Calu3 (cell line): ENCODE data around the gene KLLN. TPM values are rescaled to one million over a fixed set of nuclear protein-coding genes. Genes with fewer than 3 reads are reported as not detected.
A peak's percentile ranks its signal among the peaks of the same experiment; 100 is the strongest.
"Not testable (repeated sequence)": the region's sequence is repeated elsewhere in the genome, so short reads cannot be mapped to it uniquely, and the experiment has no call there.

Source experiments
- Bru-seq: library from RNA; stranded (reverse); fragments of 400-500 nt; gene quantifications from one replicate; lab custom pipeline; 2021; lab: Mats Ljungman, UMichigan
- BruChase-seq, 2 experiments: library from RNA; stranded (reverse); fragments of 400-500 nt; gene quantifications; one replicate each; lab custom pipeline; 2021; lab: Mats Ljungman, UMichigan
- BruUV-seq: library from RNA; stranded (reverse); fragments of 400-500 nt; replicated peaks from 2 replicates; lab custom pipeline; 2021; lab: Mats Ljungman, UMichigan
- CTCF ChIA-PET: fragments of 300-600 bp; sonication (Branson Sonifier 250); formaldehyde crosslinking; loops from one replicate; lab custom pipeline; 2022; ENCODE audit warnings: antibody characterized with exemption; lab: Charles Lee
- DNase-seq: peaks from one replicate; pipeline ENCODE4 v3.0.0; 2022
- H3K27ac Mint-ChIP-seq: one replicate; pipeline ENCODE4 v1.8.0; 2022; ENCODE audit warnings: mixed read lengths; ENCODE audit not compliant: unreplicated experiment
- H3K27me3 Mint-ChIP-seq: one replicate; pipeline ENCODE4 v1.8.0; 2022; ENCODE audit warnings: mixed read lengths; ENCODE audit not compliant: unreplicated experiment
- H3K36me3 Mint-ChIP-seq: one replicate; pipeline ENCODE4 v1.8.0; 2022; ENCODE audit warnings: mild to moderate bottlenecking, moderate library complexity, mixed read lengths; ENCODE audit not compliant: insufficient read depth, unreplicated experiment
- H3K4me1 Mint-ChIP-seq: one replicate; pipeline ENCODE4 v1.8.0; 2022; ENCODE audit warnings: mild to moderate bottlenecking, low read depth, mixed read lengths; ENCODE audit not compliant: unreplicated experiment
- H3K4me3 Mint-ChIP-seq: one replicate; pipeline ENCODE4 v1.8.0; 2022; ENCODE audit warnings: mild to moderate bottlenecking, low read depth, moderate library complexity, mixed read lengths; ENCODE audit not compliant: unreplicated experiment
- H3K9me3 Mint-ChIP-seq: one replicate; pipeline ENCODE4 v1.8.0; 2022; ENCODE audit warnings: low read depth, mixed read lengths; ENCODE audit not compliant: unreplicated experiment
- intact Hi-C: fragments of 100-400 bp; cut with micrococcal nuclease; formaldehyde crosslinking; loops from one replicate; pipeline ENCODE4 v1.10.0; 2022; ENCODE audit not compliant: unreplicated experiment
- long read RNA-seq: library from polyadenylated mRNA; stranded (forward); transcript quantifications from one replicate; pipeline ENCODE4 v2.0.0, GENCODE V29; 2022
- total RNA-seq: library from RNA; stranded (reverse); gene quantifications from 2 replicates; pipeline ENCODE4 v1.2.3, GENCODE V29; 2022
- TF ChIP-seq, protein P1 (sequence below): fragments of 200-600 bp; IDR thresholded peaks from one replicate; pipeline ENCODE4 v1.8.0; 2022; ENCODE audit warnings: antibody characterized with exemption; ENCODE audit not compliant: unreplicated experiment

KLLN gene, protein sequence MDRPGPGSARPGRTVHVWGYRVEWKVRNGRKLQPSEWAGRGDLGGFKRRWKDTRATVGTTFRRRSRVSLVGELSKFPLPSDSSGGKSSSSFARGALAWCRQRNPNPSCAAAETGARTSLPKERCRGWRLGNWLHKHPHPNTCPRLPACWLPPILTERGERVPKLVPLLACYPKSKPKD
- 0.52 and 0.81 TPM in 2 replicates for total RNA-seq
- Bru-seq, nascent RNA: percentile 23 among the genes with signal in this experiment
- percentile 40 among the genes with signal in this experiment for BruChase-seq, experiment 1, labeled RNA remaining after a 6-hour chase
- BruChase-seq, experiment 2, labeled RNA remaining after a 2-hour chase: percentile 35 among the genes with signal in this experiment
- long read RNA-seq: 0 reads

DNA sequence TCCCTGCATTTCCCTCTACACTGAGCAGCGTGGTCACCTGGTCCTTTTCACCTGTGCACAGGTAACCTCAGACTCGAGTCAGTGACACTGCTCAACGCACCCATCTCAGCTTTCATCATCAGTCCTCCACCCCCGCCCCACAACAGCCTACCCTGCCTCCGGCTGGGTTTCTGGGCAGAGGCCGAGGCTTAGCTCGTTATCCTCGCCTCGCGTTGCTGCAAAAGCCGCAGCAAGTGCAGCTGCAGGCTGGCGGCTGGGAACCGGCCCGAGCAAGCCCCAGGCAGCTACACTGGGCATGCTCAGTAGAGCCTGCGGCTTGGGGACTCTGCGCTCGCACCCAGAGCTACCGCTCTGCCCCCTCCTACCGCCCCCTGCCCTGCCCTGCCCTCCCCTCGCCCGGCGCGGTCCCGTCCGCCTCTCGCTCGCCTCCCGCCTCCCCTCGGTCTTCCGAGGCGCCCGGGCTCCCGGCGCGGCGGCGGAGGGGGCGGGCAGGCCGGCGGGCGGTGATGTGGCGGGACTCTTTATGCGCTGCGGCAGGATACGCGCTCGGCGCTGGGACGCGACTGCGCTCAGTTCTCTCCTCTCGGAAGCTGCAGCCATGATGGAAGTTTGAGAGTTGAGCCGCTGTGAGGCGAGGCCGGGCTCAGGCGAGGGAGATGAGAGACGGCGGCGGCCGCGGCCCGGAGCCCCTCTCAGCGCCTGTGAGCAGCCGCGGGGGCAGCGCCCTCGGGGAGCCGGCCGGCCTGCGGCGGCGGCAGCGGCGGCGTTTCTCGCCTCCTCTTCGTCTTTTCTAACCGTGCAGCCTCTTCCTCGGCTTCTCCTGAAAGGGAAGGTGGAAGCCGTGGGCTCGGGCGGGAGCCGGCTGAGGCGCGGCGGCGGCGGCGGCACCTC lies at the start of gene KLLN, which contains the start of gene PTEN:
Gene KLLN, minus strand, starts transcription at position 481 of the 891 bp plus-strand sequence. CDS start 1,046 bp downstream, outside the sequence.
Gene PTEN, plus strand, starts transcription at position 573 of the 891 bp plus-strand sequence. CDS start 845 bp downstream, outside the sequence.
- DNase-seq: peak; percentile 87
- TF ChIP-seq, protein P1, sequence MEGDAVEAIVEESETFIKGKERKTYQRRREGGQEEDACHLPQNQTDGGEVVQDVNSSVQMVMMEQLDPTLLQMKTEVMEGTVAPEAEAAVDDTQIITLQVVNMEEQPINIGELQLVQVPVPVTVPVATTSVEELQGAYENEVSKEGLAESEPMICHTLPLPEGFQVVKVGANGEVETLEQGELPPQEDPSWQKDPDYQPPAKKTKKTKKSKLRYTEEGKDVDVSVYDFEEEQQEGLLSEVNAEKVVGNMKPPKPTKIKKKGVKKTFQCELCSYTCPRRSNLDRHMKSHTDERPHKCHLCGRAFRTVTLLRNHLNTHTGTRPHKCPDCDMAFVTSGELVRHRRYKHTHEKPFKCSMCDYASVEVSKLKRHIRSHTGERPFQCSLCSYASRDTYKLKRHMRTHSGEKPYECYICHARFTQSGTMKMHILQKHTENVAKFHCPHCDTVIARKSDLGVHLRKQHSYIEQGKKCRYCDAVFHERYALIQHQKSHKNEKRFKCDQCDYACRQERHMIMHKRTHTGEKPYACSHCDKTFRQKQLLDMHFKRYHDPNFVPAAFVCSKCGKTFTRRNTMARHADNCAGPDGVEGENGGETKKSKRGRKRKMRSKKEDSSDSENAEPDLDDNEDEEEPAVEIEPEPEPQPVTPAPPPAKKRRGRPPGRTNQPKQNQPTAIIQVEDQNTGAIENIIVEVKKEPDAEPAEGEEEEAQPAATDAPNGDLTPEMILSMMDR: no peak
- Mint-ChIP-seq H3K27ac (peak within 1 kb of the TSS; percentile 86), H3K27me3 (no peaks in the 10 kb centered on the region), H3K9me3 (no peaks in the 10 kb centered on the region), H3K4me1 (peaks cover 17% of the 10 kb centered on the region), H3K36me3 (peaks cover 48% of the 10 kb centered on the region), H3K4me3 (peak within 1 kb of the TSS; percentile 92)
- BruUV-seq: no TSS peak
- intact Hi-C loops: loop anchor here (5.0 kb wide), 2 partner anchors 249 to 689 kb away; no protein-coding TSS in a partner anchor
- CTCF ChIA-PET: interaction anchor here (1.1 to 1.7 kb wide), 4 partner anchors 24 to 524 kb away, joined by 3 to 5 read pairs (median 4); partner anchors contain the start of gene ATAD1

DNA sequence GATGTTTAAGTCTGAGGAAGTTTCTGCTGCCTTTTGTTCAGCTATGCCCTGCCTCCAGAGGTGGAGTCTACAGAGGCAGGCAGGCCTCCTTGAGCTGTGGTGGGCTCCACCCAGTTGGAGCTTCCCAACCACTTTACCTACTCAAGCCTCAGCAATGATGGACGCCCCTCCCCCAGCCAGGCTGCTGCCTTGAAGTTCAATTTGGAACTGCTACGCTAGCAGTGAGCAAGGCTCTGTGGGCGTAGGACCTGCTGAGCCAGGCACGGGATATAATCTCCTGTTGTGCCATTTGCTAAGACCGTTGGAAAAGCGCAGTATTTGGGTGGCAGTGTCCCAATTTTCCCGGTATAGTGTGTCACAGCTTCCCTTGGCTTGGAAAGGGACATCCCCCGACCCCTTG lies 40.1 kb upstream of the KLLN start:
- BruUV-seq, H3K27me3 Mint-ChIP-seq, intact Hi-C loops, H3K4me1 Mint-ChIP-seq, DNase-seq, H3K4me3 Mint-ChIP-seq, H3K9me3 Mint-ChIP-seq, H3K27ac Mint-ChIP-seq, CTCF ChIA-PET: not testable (repeated sequence)
- peaks cover 18% of the 10 kb centered on the region for H3K36me3 Mint-ChIP-seq

DNA sequence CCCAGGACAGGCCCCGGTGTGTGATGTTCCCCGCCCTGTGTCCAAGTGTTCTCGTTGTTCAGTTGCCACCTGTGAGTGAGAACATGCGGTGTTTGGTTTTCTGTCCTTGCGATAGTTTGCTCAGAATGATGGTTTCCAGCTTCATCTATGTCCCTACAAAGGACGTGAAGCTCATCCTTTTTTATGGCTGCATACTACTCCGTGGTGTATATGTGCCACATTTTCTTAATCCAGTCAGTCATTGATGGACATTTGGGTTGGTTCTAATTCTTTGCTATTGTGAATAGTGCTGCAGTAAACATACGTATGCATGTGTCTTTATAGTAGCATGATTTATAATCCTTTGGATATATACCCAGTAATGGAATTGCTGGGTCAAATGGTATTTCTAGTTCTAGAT lies 34.6 kb upstream of the KLLN start:
- H3K4me3 Mint-ChIP-seq, H3K36me3 Mint-ChIP-seq, DNase-seq, H3K27me3 Mint-ChIP-seq, CTCF ChIA-PET, H3K27ac Mint-ChIP-seq, H3K9me3 Mint-ChIP-seq, intact Hi-C loops, BruUV-seq, H3K4me1 Mint-ChIP-seq: not testable (repeated sequence)

DNA sequence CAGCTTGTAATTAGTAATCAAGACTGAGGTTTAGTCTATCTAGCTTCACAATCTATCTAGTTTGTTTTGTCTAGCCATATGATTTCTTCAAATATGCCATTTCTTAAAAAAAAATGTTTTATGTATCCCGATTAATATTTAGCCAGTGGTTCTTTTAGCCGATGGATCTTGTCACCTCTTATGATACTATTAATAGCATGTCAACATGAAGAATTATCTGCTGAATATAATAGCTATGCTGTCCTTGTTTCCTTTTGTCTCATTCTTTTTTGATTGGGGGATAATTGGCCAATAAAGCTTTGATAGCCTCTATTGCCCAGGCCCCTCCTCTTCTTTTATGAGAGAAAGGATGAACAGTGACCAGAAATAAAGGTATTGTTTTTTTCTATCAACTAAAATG lies 32.9 kb upstream of the KLLN start:
- no peaks in the 10 kb centered on the region for H3K36me3 Mint-ChIP-seq
- CTCF ChIA-PET: no interaction called here
- TF ChIP-seq, protein P1: no peak
- no peaks in the 10 kb centered on the region for H3K27me3 Mint-ChIP-seq
- no peak overlapping the region for H3K27ac Mint-ChIP-seq
- no peak for DNase-seq
- intact Hi-C loops: no loop called here
- H3K9me3 Mint-ChIP-seq: peaks cover 4% of the 10 kb centered on the region
- no TSS peak for BruUV-seq
- H3K4me1 Mint-ChIP-seq: no peaks in the 10 kb centered on the region
- H3K4me3 Mint-ChIP-seq: no peak overlapping the region

DNA sequence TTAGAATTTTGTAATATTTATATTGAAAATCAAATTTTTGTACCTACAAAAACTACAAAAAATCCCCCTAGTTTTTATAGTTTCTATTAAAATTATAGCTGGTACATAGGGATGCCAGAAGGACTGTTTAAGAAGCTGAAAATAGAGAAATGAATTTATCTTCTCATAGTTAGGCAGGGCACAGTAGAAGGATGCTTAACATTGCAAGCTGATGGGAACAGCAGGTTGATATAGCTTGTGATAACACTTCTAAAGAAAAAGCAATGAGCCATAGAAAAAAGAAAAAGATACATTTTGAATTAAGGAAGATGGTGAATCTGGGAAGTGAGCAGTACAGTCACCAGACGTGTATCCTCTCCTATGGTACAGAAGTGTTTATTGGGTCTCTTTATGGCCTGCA lies 32.1 kb upstream of the KLLN start:
- BruUV-seq: no TSS peak
- Mint-ChIP-seq H3K27me3 (no peaks in the 10 kb centered on the region), H3K4me1 (no peaks in the 10 kb centered on the region), H3K36me3 (no peaks in the 10 kb centered on the region), H3K4me3 (no peak overlapping the region), H3K9me3 (no peaks in the 10 kb centered on the region), H3K27ac (no peak overlapping the region)
- DNase-seq: no peak
- intact Hi-C loops: no loop called here
- CTCF ChIA-PET: no interaction called here
- TF ChIP-seq, protein P1: no peak
